ENCODE results near the gene ADAD2.

DNA sequence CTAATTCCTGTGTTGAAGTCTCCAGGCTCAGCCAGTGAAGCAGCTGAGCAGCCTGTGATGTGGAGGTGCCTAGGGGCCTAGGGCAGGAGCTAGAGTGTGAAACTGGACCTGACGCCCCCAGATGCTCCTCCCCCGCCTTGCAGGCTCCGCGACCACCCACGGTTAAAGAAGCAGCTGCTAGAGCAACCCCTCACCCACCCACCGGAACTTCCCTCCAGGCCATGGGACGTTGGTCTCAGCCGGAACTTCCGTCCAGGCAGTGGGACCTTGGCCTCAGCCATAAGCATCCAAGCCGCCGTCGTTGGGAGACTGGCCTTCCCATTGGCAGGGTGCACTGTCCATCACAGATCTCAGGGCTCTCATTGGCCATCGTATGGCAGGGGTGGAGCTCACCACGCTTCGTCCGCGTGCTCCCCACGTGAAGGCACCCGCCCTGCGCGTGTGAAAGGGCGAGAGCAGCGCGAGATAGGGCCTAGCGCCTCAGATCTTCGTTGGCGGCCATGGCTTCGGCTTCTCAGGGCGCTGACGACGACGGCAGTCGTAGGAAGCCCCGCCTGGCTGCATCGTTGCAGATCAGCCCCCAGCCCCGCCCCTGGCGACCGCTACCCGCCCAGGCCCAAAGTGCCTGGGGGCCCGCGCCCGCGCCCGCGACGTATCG, at the start of gene ADAD2:
- TF ChIP-seq, protein P1, sequence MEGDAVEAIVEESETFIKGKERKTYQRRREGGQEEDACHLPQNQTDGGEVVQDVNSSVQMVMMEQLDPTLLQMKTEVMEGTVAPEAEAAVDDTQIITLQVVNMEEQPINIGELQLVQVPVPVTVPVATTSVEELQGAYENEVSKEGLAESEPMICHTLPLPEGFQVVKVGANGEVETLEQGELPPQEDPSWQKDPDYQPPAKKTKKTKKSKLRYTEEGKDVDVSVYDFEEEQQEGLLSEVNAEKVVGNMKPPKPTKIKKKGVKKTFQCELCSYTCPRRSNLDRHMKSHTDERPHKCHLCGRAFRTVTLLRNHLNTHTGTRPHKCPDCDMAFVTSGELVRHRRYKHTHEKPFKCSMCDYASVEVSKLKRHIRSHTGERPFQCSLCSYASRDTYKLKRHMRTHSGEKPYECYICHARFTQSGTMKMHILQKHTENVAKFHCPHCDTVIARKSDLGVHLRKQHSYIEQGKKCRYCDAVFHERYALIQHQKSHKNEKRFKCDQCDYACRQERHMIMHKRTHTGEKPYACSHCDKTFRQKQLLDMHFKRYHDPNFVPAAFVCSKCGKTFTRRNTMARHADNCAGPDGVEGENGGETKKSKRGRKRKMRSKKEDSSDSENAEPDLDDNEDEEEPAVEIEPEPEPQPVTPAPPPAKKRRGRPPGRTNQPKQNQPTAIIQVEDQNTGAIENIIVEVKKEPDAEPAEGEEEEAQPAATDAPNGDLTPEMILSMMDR (IDR thresholded peaks at IDR 0.05; ENCODE audit: low read depth, low read length, missing input control) = no peak
- TF ChIP-seq RXRA (IDR thresholded peaks at IDR 0.05) (no peak), EGR1 (IDR thresholded peaks at IDR 0.05; ENCODE audit: low read depth in 2 of 2) (no peak), JUND (IDR thresholded peaks at IDR 0.05) (no peak), NR2F2 (IDR thresholded peaks at IDR 0.05) (no peak)
- TF ChIP-seq, protein P2, sequence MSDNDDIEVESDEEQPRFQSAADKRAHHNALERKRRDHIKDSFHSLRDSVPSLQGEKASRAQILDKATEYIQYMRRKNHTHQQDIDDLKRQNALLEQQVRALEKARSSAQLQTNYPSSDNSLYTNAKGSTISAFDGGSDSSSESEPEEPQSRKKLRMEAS (IDR thresholded peaks at IDR 0.05) = no peak

Data from liver (tissue), 3 donors.